CD14-positive monocyte (primary cell): ENCODE measurements around the gene CUL1. TPM values are rescaled to one million over a fixed set of nuclear protein-coding genes. Genes with fewer than 3 reads are reported as not detected.

Experiments
- DNase-seq, 3 donors: peaks; one replicate each; pipeline ENCODE4 v3.0.0-alpha.2; 2011 to 2022
- H2AFZ ChIP-seq: 2 replicates; pipeline ENCODE4 v1.6.0; 2012; ENCODE audit warnings: mild to moderate bottlenecking, low read depth, low read length, inconsistent platforms; ENCODE audit not compliant: insufficient read depth, poor library complexity, severe bottlenecking
- H3K27ac ChIP-seq, 2 donors: 1 replicate in 1 of 2; 2 replicates in 1 of 2; pipeline ENCODE4 v1.5.1; 2012 to 2013; ENCODE audit warnings: low read length in 2 of 2, control low read depth in 1 of 2, inconsistent platforms in 1 of 2, low read depth in 1 of 2, mild to moderate bottlenecking in 1 of 2
- H3K27me3 ChIP-seq, 2 donors: one replicate each; pipeline versions ENCODE4 v1.6.0 to v1.6.1; 2011 to 2013; ENCODE audit warnings: low read length in 2 of 2; ENCODE audit not compliant: control insufficient read depth in 2 of 2, insufficient read depth in 2 of 2
- H3K36me3 ChIP-seq, 2 donors: replicated peaks in 1 of 2; 1 replicate in 1 of 2; 2 replicates in 1 of 2; pipeline versions ENCODE4 v1.5.1 to v1.6.1; 2012 to 2013; ENCODE audit warnings: low read length in 2 of 2, control low read depth in 1 of 2, inconsistent platforms in 1 of 2, mild to moderate bottlenecking in 1 of 2; ENCODE audit not compliant: insufficient read depth in 2 of 2, control insufficient read depth in 1 of 2
- H3K4me1 ChIP-seq, 2 donors: 1 replicate in 1 of 2; 2 replicates in 1 of 2; pipeline versions ENCODE4 v1.5.1 to v1.6.1; 2012 to 2013; ENCODE audit warnings: low read length in 2 of 2, control low read depth in 1 of 2, inconsistent platforms in 1 of 2, mild to moderate bottlenecking in 1 of 2, moderate library complexity in 1 of 2; ENCODE audit not compliant: insufficient read depth in 2 of 2, control insufficient read depth in 1 of 2
- H3K4me2 ChIP-seq: replicated peaks from 2 replicates; pipeline ENCODE3; 2012; ENCODE audit warnings: low read length, moderate library complexity, mild to moderate bottlenecking; ENCODE audit not compliant: poor library complexity, severe bottlenecking; ENCODE audit errors: extremely low read depth
- H3K4me3 ChIP-seq, 3 experiments: fragments of 200-600 bp in 1 of 3; sonication (generic) in 1 of 3; replicated peaks in 1 of 3; 1 replicate in 2 of 3; 2 replicates in 1 of 3; pipeline ENCODE4 v1.5.1; 2011 to 2013; ENCODE audit warnings: low read length in 3 of 3, mild to moderate bottlenecking in 3 of 3, control low read depth in 2 of 3, low read depth in 2 of 3, inconsistent platforms in 1 of 3, moderate library complexity in 1 of 3
- H3K79me2 ChIP-seq: 2 replicates; pipeline ENCODE4 v1.6.0; 2012; ENCODE audit warnings: mild to moderate bottlenecking, control low read depth, inconsistent platforms, low read length, moderate library complexity; ENCODE audit not compliant: insufficient read depth
- H3K9ac ChIP-seq: 2 replicates; pipeline ENCODE4 v1.6.0; 2017; ENCODE audit warnings: low read length, mild to moderate bottlenecking; ENCODE audit not compliant: insufficient read depth, poor library complexity, severe bottlenecking
- H3K9me3 ChIP-seq, 2 donors: replicated peaks in 1 of 2; 1 replicate in 1 of 2; 2 replicates in 1 of 2; pipeline versions ENCODE4 v1.5.1 to v1.6.1; 2012 to 2013; ENCODE audit warnings: low read length in 2 of 2, control low read depth in 1 of 2; ENCODE audit not compliant: control insufficient read depth in 1 of 2, insufficient read depth in 1 of 2
- H4K20me1 ChIP-seq: 2 replicates; pipeline ENCODE4 v1.6.0; 2012; ENCODE audit warnings: mild to moderate bottlenecking, low read length, control low read depth, moderate library complexity; ENCODE audit not compliant: insufficient read depth
- H3K27ac Mint-ChIP-seq, 7 donors: one replicate each; pipeline ENCODE4 v1.8.0; 2020; ENCODE audit warnings: mild to moderate bottlenecking in 7 of 7, mixed read lengths in 7 of 7, moderate library complexity in 6 of 7, inconsistent platforms in 2 of 7
- H3K27me3 Mint-ChIP-seq, 3 donors: one replicate each; pipeline ENCODE4 v1.8.0; 2021 to 2022; ENCODE audit warnings: low read depth in 3 of 3, mild to moderate bottlenecking in 3 of 3, mixed read lengths in 3 of 3, moderate library complexity in 3 of 3, inconsistent platforms in 1 of 3
- H3K36me3 Mint-ChIP-seq, 2 donors: one replicate each; pipeline ENCODE4 v1.8.0; 2020; ENCODE audit warnings: mixed read lengths in 2 of 2, inconsistent platforms in 1 of 2, mild to moderate bottlenecking in 1 of 2
- H3K4me1 Mint-ChIP-seq: one replicate; pipeline ENCODE4 v1.8.0; 2020; ENCODE audit warnings: mild to moderate bottlenecking, mixed read lengths
- H3K4me3 Mint-ChIP-seq, 2 donors: one replicate each; pipeline ENCODE4 v1.8.0; 2020; ENCODE audit warnings: mild to moderate bottlenecking in 2 of 2, mixed read lengths in 2 of 2, moderate library complexity in 1 of 2
- H3K9me3 Mint-ChIP-seq, 7 donors: one replicate each; pipeline ENCODE4 v1.8.0; 2020 to 2022; ENCODE audit warnings: mixed read lengths in 7 of 7, mild to moderate bottlenecking in 6 of 7, moderate library complexity in 6 of 7, inconsistent platforms in 2 of 7
- CTCF ChIP-seq: fragments of 200-600 bp; IDR thresholded peaks from one replicate; pipeline ENCODE4 v1.8.0; 2022; ENCODE audit warnings: antibody characterized with exemption, mild to moderate bottlenecking
- WGBS: methylation state at CpG from one replicate; pipeline ENCODE4 v1.1.5; 2013; ENCODE audit warnings: missing lambda C conversion rate; ENCODE audit not compliant: insufficient coverage; 5-methylcytosine and 5-hydroxymethylcytosine counted together
- intact Hi-C, 2 donors: fragments of 100-400 bp; cut with micrococcal nuclease; formaldehyde crosslinking; loops; one replicate each; pipeline versions ENCODE4 v1.15.0 to v1.15.1; 2023
- polyA plus RNA-seq, 3 donors: library from polyadenylated mRNA; depleted of rRNA in 1 of 3; unstranded in 2 of 3; stranded (reverse) in 1 of 3; fragments of 300-500 nt in 2 of 3; fragments of >200 nt in 1 of 3; fragmentation: Illumina TruSeq in 2 of 3; gene quantifications; 1 replicate in 2 of 3; 2 replicates in 1 of 3; pipeline ENCODE4 v1.2.3, GENCODE V29; 2012 to 2021

Gene CUL1
- polyA plus RNA-seq, 3 donors, result 22.8 to 32.6 (median 23.9) TPM

- intact Hi-C loops, result loop anchor here in 1 of 2 donors (10.0 kb wide), 1 partner anchor 73 kb away; no protein-coding TSS in a partner anchor
- Histone ChIP-seq H3K27ac (peak overlapping the region; percentile 44 to 86), H3K27me3 (no peaks in the 10 kb centered on the region), H3K9me3 (no peaks in the 10 kb centered on the region), H3K4me2 (peak overlapping the region; percentile 83), H3K36me3 (no peaks in the 10 kb centered on the region), H4K20me1 (peaks cover 37% of the 10 kb centered on the region), H3K9ac (peak overlapping the region; percentile 94), H3K4me3 (peak overlapping the region; percentile 66 to 85 (median 77)), H2AFZ (peak overlapping the region; percentile 86), H3K79me2 (peaks cover 43% of the 10 kb centered on the region), H3K4me1 (peaks cover 24 to 31% of the 10 kb centered on the region in 2 donors)
- H3K9me3 Mint-ChIP-seq, result no peaks in the 10 kb centered on the region
- H3K4me3 Mint-ChIP-seq, result peak overlapping the region; percentile 86 to 97
- peaks cover 0 to 4% (median 1%) of the 10 kb centered on the region in 3 donors for H3K27me3 Mint-ChIP-seq
- peaks cover 41% of the 10 kb centered on the region for H3K4me1 Mint-ChIP-seq
- no peak for TF ChIP-seq CTCF
- H3K36me3 Mint-ChIP-seq, result no peaks in the 10 kb centered on the region
- DNase-seq, result no peak
- H3K27ac Mint-ChIP-seq, result peak overlapping the region in 5 of 7 donors; percentile 27 to 87 (median 83)
- WGBS, result under 1% methylated on average over 17 of the region's 17 CpGs
Observed at GRCh38 chr7:148698007-148698396, 701 bp upstream of the CUL1 start.

GRCh38 chr7:148699024-148699781, 500 bp downstream of the CUL1 start:
- Histone ChIP-seq H3K9ac (peak overlapping the region; percentile 94), H2AFZ (peak overlapping the region; percentile 86), H4K20me1 (peaks cover 49% of the 10 kb centered on the region), H3K9me3 (no peaks in the 10 kb centered on the region), H3K36me3 (no peaks in the 10 kb centered on the region), H3K4me2 (peak overlapping the region; percentile 83), H3K4me1 (peaks cover 24 to 31% of the 10 kb centered on the region in 2 donors), H3K27me3 (no peaks in the 10 kb centered on the region), H3K79me2 (peaks cover 55% of the 10 kb centered on the region), H3K27ac (peak overlapping the region; percentile 76 to 86), H3K4me3 (peak overlapping the region; percentile 66 to 85 (median 77))
- TF ChIP-seq CTCF, result no peak
- H3K27ac Mint-ChIP-seq, result peak overlapping the region; percentile 80 to 90 (median 87)
- under 1% methylated on average over 107 of the region's 107 CpGs for WGBS
- no peaks in the 10 kb centered on the region for H3K36me3 Mint-ChIP-seq
- peak; percentile 45 to 61 (median 53) for DNase-seq
- H3K4me3 Mint-ChIP-seq, result peak overlapping the region; percentile 84 to 87
- intact Hi-C loops, result loop anchor here in 1 of 2 donors (10.0 kb wide), 1 partner anchor 74 kb away; no protein-coding TSS in a partner anchor
- H3K4me1 Mint-ChIP-seq, result peaks cover 49% of the 10 kb centered on the region
- peaks cover 0 to 4% (median 1%) of the 10 kb centered on the region in 3 donors for H3K27me3 Mint-ChIP-seq
- H3K9me3 Mint-ChIP-seq, result no peaks in the 10 kb centered on the region
